ENCODE measurements around the gene ABHD16B. TPM values are rescaled to one million over a fixed set of nuclear protein-coding genes. Genes with fewer than 3 reads are reported as not detected.

Gene ABHD16B
- total RNA-seq (ENCODE audit: low replicate concordance): not detected in 2 replicates

GRCh38 chr20:63861365-63861934 lies at the start of gene ABHD16B:
ABHD16B (plus strand) TSS chr20:63861498; CDS start chr20:63861541, 43 bp downstream.

GRCh38 chr20:63830841-63831588 lies 30.3 kb upstream of the ABHD16B start, which contains the start of gene ZBTB46:
ZBTB46 (minus strand) TSS chr20:63831264; CDS start chr20:63790757, 40,507 bp downstream.

GRCh38 chr20:63864978-63865640 lies 3.8 kb downstream of the ABHD16B start, which contains the start of gene TPD52L2:
TPD52L2 (plus strand) TSS chr20:63865270; CDS start chr20:63865366, 96 bp downstream.

DNA sequence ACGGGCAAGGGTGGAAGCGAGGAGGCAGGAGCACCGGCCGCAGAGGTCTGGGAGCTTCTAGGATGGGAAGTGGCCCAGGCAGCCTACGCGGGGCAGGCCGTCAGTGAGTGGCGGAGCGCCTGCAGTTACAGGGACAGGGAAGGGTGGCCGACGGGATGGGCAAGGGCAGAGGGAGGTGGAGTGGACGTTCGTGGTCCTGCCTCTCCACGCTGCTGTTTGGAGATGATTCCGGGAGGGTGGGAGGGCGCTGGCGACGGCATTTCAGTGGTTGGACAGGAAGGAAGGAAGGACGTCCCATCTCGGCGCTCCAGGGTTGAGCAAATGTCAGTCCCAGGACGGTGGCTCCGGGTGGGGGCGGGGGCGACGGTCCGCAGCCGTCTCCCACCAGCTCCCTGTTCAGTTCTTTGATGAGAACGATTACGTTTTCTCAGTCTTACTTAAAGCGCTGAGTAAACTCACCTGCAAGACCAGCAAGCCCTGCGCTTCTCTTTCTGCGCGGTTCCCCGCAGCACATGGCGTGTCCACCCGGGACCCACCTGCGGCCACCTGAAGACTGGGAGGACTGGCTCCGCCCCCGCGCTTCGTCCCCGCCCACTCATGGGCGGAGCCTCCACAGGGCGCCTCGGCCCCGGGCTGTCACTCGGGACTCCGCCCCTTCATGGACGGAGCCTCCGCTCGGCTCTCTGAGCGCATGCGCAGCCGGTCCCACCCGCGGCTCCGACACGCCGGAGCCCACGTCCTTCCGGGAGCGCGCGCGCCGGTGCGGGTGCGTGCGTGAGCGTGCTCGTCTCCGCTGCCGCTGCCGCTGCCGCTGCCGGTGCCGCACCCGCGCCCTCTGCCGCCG lies 33.3 kb downstream of the ABHD16B start, which contains the start of gene DNAJC5:
TSS of gene DNAJC5 (plus strand) at position 769 of the 844 bp plus-strand sequence. CDS start 33,220 bp downstream, outside the sequence.

Other genes starting within 250 kb of the ABHD16B start
- 5.6 and 6.8 TPM in 2 replicates for gene GMEB2, start 234.4 kb upstream of the ABHD16B start, total RNA-seq (ENCODE audit: low replicate concordance)
- 2.0 and 6.7 TPM in 2 replicates for gene STMN3, start 208.1 kb upstream of the ABHD16B start, total RNA-seq (ENCODE audit: low replicate concordance)
- 9.2 and 12.5 TPM in 2 replicates for gene RTEL1, start 203.2 kb upstream of the ABHD16B start, total RNA-seq (ENCODE audit: low replicate concordance)
- gene TNFRSF6B, start 164.8 kb upstream of the ABHD16B start, total RNA-seq (ENCODE audit: low replicate concordance): 0.68 and 7.8 TPM in 2 replicates
- 40.9 and 87.1 TPM in 2 replicates for gene ARFRP1, start 153.5 kb upstream of the ABHD16B start, total RNA-seq (ENCODE audit: low replicate concordance)
- 15.3 and 28.8 TPM in 2 replicates for gene ZGPAT, start 153.5 kb upstream of the ABHD16B start, total RNA-seq (ENCODE audit: low replicate concordance)
- 1.4 and 2.3 TPM in 2 replicates for gene LIME1, start 124.8 kb upstream of the ABHD16B start, total RNA-seq (ENCODE audit: low replicate concordance)
- 12.9 TPM in 2 replicates for gene SLC2A4RG, start 121.7 kb upstream of the ABHD16B start, total RNA-seq (ENCODE audit: low replicate concordance)
- gene ZBTB46, start 30.2 kb upstream of the ABHD16B start, total RNA-seq (ENCODE audit: low replicate concordance): 4.8 and 5.6 TPM in 2 replicates
- gene TPD52L2, start 3.8 kb downstream of the ABHD16B start, total RNA-seq (ENCODE audit: low replicate concordance): 84.7 and 110 TPM in 2 replicates
- gene DNAJC5, start 33.6 kb downstream of the ABHD16B start, total RNA-seq (ENCODE audit: low replicate concordance): 43.3 and 54.3 TPM in 2 replicates
- 20.6 and 21.0 TPM in 2 replicates for gene UCKL1, start 94.9 kb downstream of the ABHD16B start, total RNA-seq (ENCODE audit: low replicate concordance)
- gene ZNF512B, start 108.4 kb downstream of the ABHD16B start, total RNA-seq (ENCODE audit: low replicate concordance): 4.1 and 6.9 TPM in 2 replicates
- gene SAMD10, start 118.1 kb downstream of the ABHD16B start, total RNA-seq (ENCODE audit: low replicate concordance): 0.23 and 0.45 TPM in 2 replicates
- gene PRPF6, start 119.6 kb downstream of the ABHD16B start, total RNA-seq (ENCODE audit: low replicate concordance): 61.0 and 84.8 TPM in 2 replicates
- gene C20orf204, start 174.7 kb downstream of the ABHD16B start, total RNA-seq (ENCODE audit: low replicate concordance): 0.23 and 0.45 TPM in 2 replicates
- gene SOX18, start 188.1 kb downstream of the ABHD16B start, total RNA-seq (ENCODE audit: low replicate concordance): 0.08 and 0.12 TPM in 2 replicates
- 30.6 and 40.5 TPM in 2 replicates for gene TCEA2, start 201.7 kb downstream of the ABHD16B start, total RNA-seq (ENCODE audit: low replicate concordance)
- 5.6 and 11.7 TPM in 2 replicates for gene RGS19, start 218.0 kb downstream of the ABHD16B start, total RNA-seq (ENCODE audit: low replicate concordance)
- 1.5 and 2.3 TPM in 2 replicates for gene OPRL1, start 218.6 kb downstream of the ABHD16B start, total RNA-seq (ENCODE audit: low replicate concordance)
- gene LKAAEAR1, start 222.9 kb downstream of the ABHD16B start, total RNA-seq (ENCODE audit: low replicate concordance): not detected in 2 replicates
- not detected in 2 replicates for gene NPBWR2, start 246.1 kb downstream of the ABHD16B start, total RNA-seq (ENCODE audit: low replicate concordance)